HL-60/S4 (cell line): Measurements from ENCODE around the gene SIGLEC7.

Experiments used
- in situ Hi-C: fragments of 300-500 bp; cut with MboI; formaldehyde crosslinking; loops from 2 replicates; pipeline ENCODE4 v1.14.3; 2022; ENCODE audit warnings: low sequenced_read_pairs

SIGLEC7 gene

GRCh38 chr19:51198641-51199040 lies 56.5 kb downstream of the SIGLEC7 start:
- in situ Hi-C loops = no loop called here

GRCh38 chr19:51200071-51200666 lies 58.1 kb downstream of the SIGLEC7 start:
- in situ Hi-C loops = no loop called here

- in situ Hi-C loops = no loop called here
These were observed 59.6 kb downstream of the SIGLEC7 start for GRCh38 chr19:51201712-51202111.
